HEK293 (cell line): ENCODE results near the gene STAC2.

ENCODE experiments used
- BCL11B ChIP-seq: fragments of 450-650 bp; formaldehyde crosslinking; IDR thresholded peaks from 2 replicates; pipeline ENCODE4 v1.5.1; 2016; ENCODE audit warnings: low read depth, missing biosample characterization, missing genetic modification characterization
- BCL6B ChIP-seq: fragments of 450-650 bp; formaldehyde crosslinking; IDR thresholded peaks from 2 replicates; pipeline ENCODE4 v1.5.1; 2017; ENCODE audit warnings: missing biosample characterization, missing genetic modification characterization
- ELK4 ChIP-seq: IDR thresholded peaks from 2 replicates; pipeline ENCODE4 v1.6.1; 2011; ENCODE audit warnings: mild to moderate bottlenecking, low read depth, low read length, borderline replicate concordance
- GLI2 ChIP-seq: fragments of 450-650 bp; formaldehyde crosslinking; IDR thresholded peaks from 2 replicates; pipeline ENCODE4; 2017; ENCODE audit warnings: missing biosample characterization, missing genetic modification characterization, low read depth, borderline replicate concordance
- KLF16 ChIP-seq: fragments of 450-650 bp; formaldehyde crosslinking; IDR thresholded peaks from 2 replicates; pipeline ENCODE4 v1.5.1; 2017; ENCODE audit warnings: missing biosample characterization, missing genetic modification characterization
- MYNN ChIP-seq: fragments of 450-650 bp; formaldehyde crosslinking; IDR thresholded peaks from 2 replicates; pipeline ENCODE4 v1.5.1; 2016; ENCODE audit warnings: missing biosample characterization, missing genetic modification characterization, borderline replicate concordance
- PBX3 ChIP-seq: sonication (generic); formaldehyde crosslinking; IDR thresholded peaks from 2 replicates; pipeline ENCODE4 v1.8.1; 2022; ENCODE audit warnings: mild to moderate bottlenecking, moderate library complexity, missing genetic modification reagents
- SP7 ChIP-seq: fragments of 450-650 bp; formaldehyde crosslinking; IDR thresholded peaks from 2 replicates; pipeline ENCODE4 v1.5.1; 2016; ENCODE audit warnings: missing biosample characterization, missing genetic modification characterization
- TCF7L2 ChIP-seq: IDR thresholded peaks from 2 replicates; pipeline ENCODE4 v1.6.1; 2011; ENCODE audit warnings: low read depth, mild to moderate bottlenecking, inconsistent platforms, low read length, moderate library complexity, borderline replicate concordance
- ZBTB7A ChIP-seq: fragments of 450-650 bp; formaldehyde crosslinking; IDR thresholded peaks from 2 replicates; pipeline ENCODE4 v1.5.1; 2016; ENCODE audit warnings: low read depth, missing biosample characterization, missing genetic modification characterization
- ZFP69B ChIP-seq: fragments of 450-650 bp; formaldehyde crosslinking; IDR thresholded peaks from 2 replicates; pipeline ENCODE4 v1.5.1; 2016; ENCODE audit warnings: missing biosample characterization, missing genetic modification characterization
- ZNF223 ChIP-seq: fragments of 450-650 bp; formaldehyde crosslinking; IDR thresholded peaks from 2 replicates; pipeline ENCODE4 v1.5.1; 2016; ENCODE audit warnings: missing biosample characterization, missing genetic modification characterization
- ZNF23 ChIP-seq: fragments of 450-650 bp; formaldehyde crosslinking; IDR thresholded peaks from 2 replicates; pipeline ENCODE4 v1.5.1; 2016; ENCODE audit warnings: missing biosample characterization, missing genetic modification characterization, borderline replicate concordance
- ZNF239 ChIP-seq: fragments of 450-650 bp; formaldehyde crosslinking; IDR thresholded peaks from 2 replicates; pipeline ENCODE4 v1.5.1; 2016; ENCODE audit warnings: missing biosample characterization, missing genetic modification characterization
- ZNF280D ChIP-seq: fragments of 450-650 bp; formaldehyde crosslinking; IDR thresholded peaks from 2 replicates; pipeline ENCODE4 v1.5.1; 2016; ENCODE audit warnings: missing biosample characterization, missing genetic modification characterization
- ZNF324 ChIP-seq: fragments of 450-650 bp; formaldehyde crosslinking; IDR thresholded peaks from 2 replicates; pipeline ENCODE4 v1.5.1; 2016; ENCODE audit warnings: missing biosample characterization, missing genetic modification characterization
- ZNF341 ChIP-seq: fragments of 450-650 bp; formaldehyde crosslinking; IDR thresholded peaks from 2 replicates; pipeline ENCODE4; 2016; ENCODE audit warnings: low read depth, missing biosample characterization, missing genetic modification characterization
- ZNF416 ChIP-seq: fragments of 450-650 bp; formaldehyde crosslinking; IDR thresholded peaks from 2 replicates; pipeline ENCODE4 v1.5.1; 2016; ENCODE audit warnings: missing biosample characterization, missing genetic modification characterization
- ZNF513 ChIP-seq: fragments of 450-650 bp; IDR thresholded peaks from 2 replicates; pipeline ENCODE4 v1.5.1; 2018; ENCODE audit warnings: missing biosample characterization, missing genetic modification characterization
- ZNF529 ChIP-seq: fragments of 450-650 bp; formaldehyde crosslinking; IDR thresholded peaks from 2 replicates; pipeline ENCODE4 v1.5.1; 2017; ENCODE audit warnings: missing genetic modification characterization, missing biosample characterization; ENCODE audit not compliant: insufficient replicate concordance
- ZNF610 ChIP-seq: fragments of 450-650 bp; formaldehyde crosslinking; IDR thresholded peaks from 2 replicates; pipeline ENCODE4 v1.5.1; 2016; ENCODE audit warnings: missing biosample characterization, missing genetic modification characterization, borderline replicate concordance
- ZNF707 ChIP-seq: fragments of 450-650 bp; formaldehyde crosslinking; IDR thresholded peaks from 2 replicates; pipeline ENCODE4 v1.5.1; 2016; ENCODE audit warnings: missing biosample characterization, missing genetic modification characterization
- ZNF747 ChIP-seq: fragments of 450-650 bp; formaldehyde crosslinking; IDR thresholded peaks from 2 replicates; pipeline ENCODE4 v1.5.1; 2016; ENCODE audit warnings: missing biosample characterization, missing genetic modification characterization
- ZNF776 ChIP-seq: fragments of 450-650 bp; formaldehyde crosslinking; IDR thresholded peaks from 2 replicates; pipeline ENCODE4 v1.5.0; 2017; ENCODE audit warnings: missing biosample characterization, missing genetic modification characterization, borderline replicate concordance
- ZNF830 ChIP-seq: fragments of 450-650 bp; IDR thresholded peaks from 2 replicates; pipeline ENCODE4 v1.5.0; 2018; ENCODE audit warnings: missing biosample characterization, missing genetic modification characterization, low read depth, mild to moderate bottlenecking, moderate library complexity
- ZSCAN18 ChIP-seq: fragments of 450-650 bp; formaldehyde crosslinking; IDR thresholded peaks from 2 replicates; pipeline ENCODE4 v1.5.1; 2016; ENCODE audit warnings: missing biosample characterization, missing genetic modification characterization
- ZSCAN4 ChIP-seq: fragments of 450-650 bp; formaldehyde crosslinking; IDR thresholded peaks from 2 replicates; pipeline ENCODE4 v1.5.1; 2017; ENCODE audit warnings: missing biosample characterization, missing genetic modification characterization

Gene STAC2

GRCh38 chr17:39244600-39245570, 19.1 kb upstream of the STAC2 start (continued):
- no peak for TF ChIP-seq ZSCAN18 (tag by site-specific recombination)
- TF ChIP-seq ZNF707: no peak
- TF ChIP-seq MYNN (tag by site-specific recombination): no peak
- TF ChIP-seq ZNF529: no peak
- TF ChIP-seq ZNF830 (tag by site-specific recombination): no peak
- no peak for TF ChIP-seq ZNF223
- no peak for TF ChIP-seq ZNF324 (tag by site-specific recombination)
- no peak for TF ChIP-seq ZNF747 (tag by site-specific recombination)
- TF ChIP-seq ZNF341 (tag by site-specific recombination): peak; percentile 37; the same call in 1 of the 2 replicates
- TF ChIP-seq TCF7L2: no peak
- TF ChIP-seq ELK4: no peak
- no peak for TF ChIP-seq BCL11B (tag by site-specific recombination)
- no peak for TF ChIP-seq ZNF239 (tag by site-specific recombination)
- no peak; the same call in 1 of the 2 replicates for TF ChIP-seq ZNF513 (tag by site-specific recombination)
- TF ChIP-seq ZFP69B: no peak; the same call in 1 of the 2 replicates
- TF ChIP-seq ZBTB7A (tag by site-specific recombination): no peak
- no peak for TF ChIP-seq ZNF23
- no peak for TF ChIP-seq ZSCAN4 (tag by site-specific recombination)
- no peak for TF ChIP-seq ZNF776
- no peak for TF ChIP-seq ZNF610 (tag by site-specific recombination)
- TF ChIP-seq SP7: no peak
- TF ChIP-seq ZNF416: no peak
- no peak for TF ChIP-seq ZNF280D (tag by site-specific recombination)
- no peak for TF ChIP-seq KLF16 (tag by site-specific recombination)
- no peak for TF ChIP-seq GLI2 (tag by site-specific recombination)
- TF ChIP-seq PBX3 (CRISPR knock-in tag): no peak
- no peak for TF ChIP-seq BCL6B
